HG03565 (cell line): Measurements from ENCODE around the gene PARP1.

ENCODE experiments used
- ATAC-seq: cut with Tn5 transposase; IDR thresholded peaks from one replicate; pipeline ENCODE4 v1.9.1; 2021; ENCODE audit warnings: mild to moderate bottlenecking, moderate library complexity; ENCODE audit not compliant: unreplicated experiment

Gene PARP1

GRCh38 chr1:226408285-226409184 is 642 bp upstream of the PARP1 start:
- ATAC-seq = no peak

- no peak for ATAC-seq
Measured at GRCh38 chr1:226407199-226407496, 745 bp downstream of the PARP1 start.

GRCh38 chr1:226406401-226406881 is 1.5 kb downstream of the PARP1 start:
- no peak for ATAC-seq

GRCh38 chr1:226405411-226405988 is 2.4 kb downstream of the PARP1 start:
- ATAC-seq = no peak

GRCh38 chr1:226404904-226405222 is 3.0 kb downstream of the PARP1 start:
- no peak for ATAC-seq

- no peak for ATAC-seq
Measured at GRCh38 chr1:226404063-226404903, 3.6 kb downstream of the PARP1 start.

GRCh38 chr1:226403201-226404034 is 4.5 kb downstream of the PARP1 start:
- no peak for ATAC-seq

GRCh38 chr1:226402739-226403165 is 5.1 kb downstream of the PARP1 start:
- no peak for ATAC-seq

- ATAC-seq = no peak
Measured at GRCh38 chr1:226401355-226402303, 6.3 kb downstream of the PARP1 start.

GRCh38 chr1:226400519-226401354 is 7.2 kb downstream of the PARP1 start:
- ATAC-seq = no peak

- no peak for ATAC-seq
Measured at GRCh38 chr1:226397955-226398636, 9.8 kb downstream of the PARP1 start.

- ATAC-seq = no peak
Measured at GRCh38 chr1:226397011-226397926, 10.6 kb downstream of the PARP1 start.

GRCh38 chr1:226395753-226396152 is 12.1 kb downstream of the PARP1 start:
- no peak for ATAC-seq

- no peak for ATAC-seq
Measured at GRCh38 chr1:226394462-226394861, 13.4 kb downstream of the PARP1 start.

- no peak for ATAC-seq
Measured at GRCh38 chr1:226390681-226391080, 17.2 kb downstream of the PARP1 start.

- ATAC-seq = no peak
Measured at GRCh38 chr1:226388131-226388530, 19.8 kb downstream of the PARP1 start.

GRCh38 chr1:226384717-226385116 is 23.2 kb downstream of the PARP1 start:
- ATAC-seq = no peak
